Thyroid gland (tissue), 4 donors: ENCODE measurements around the gene EBP.

Source experiments
- CTCF ChIP-seq, 6 experiments: fragments of 200-600 bp in 3 of 6; fragments of 450-650 bp in 3 of 6; sonication (generic) in 3 of 6; IDR thresholded peaks; one replicate each; pipeline ENCODE4 v1.5.1; 2016 to 2019; ENCODE audit warnings: antibody characterized with exemption in 6 of 6, mild to moderate bottlenecking in 2 of 6, inconsistent platforms in 1 of 6, moderate library complexity in 1 of 6
- POLR2A ChIP-seq, 2 donors: fragments of 450-650 bp; IDR thresholded peaks; one replicate each; pipeline ENCODE4 v1.6.1; 2017; ENCODE audit warnings: antibody characterized with exemption in 2 of 2, mild to moderate bottlenecking in 2 of 2, moderate library complexity in 1 of 2

GRCh38 chrX:48509245-48509590 is 12.4 kb upstream of the EBP start:
- TF ChIP-seq POLR2A (IDR thresholded peaks at IDR 0.05) (no peak), CTCF (IDR thresholded peaks at IDR 0.05) (no peak)
